ENCODE results near the gene SARS2. TPM values are rescaled to one million over a fixed set of nuclear protein-coding genes. Genes with fewer than 3 reads are reported as not detected.
"Not testable (repeated sequence)": the region's sequence is repeated elsewhere in the genome, so short reads cannot be mapped to it uniquely, and the experiment has no call there.

SARS2 gene
- polyA plus RNA-seq, 3 donors = 8.1 to 21.9 (median 8.3) TPM

GRCh38 chr19:38888876-38889275, 41.7 kb downstream of the SARS2 start:
- Mint-ChIP-seq H3K27me3 (ENCODE audit: low read depth in 3 of 3) (peaks cover 0 to 2% (median 0%) of the 10 kb centered on the region in 3 donors), H3K9me3 (peaks cover 0 to 2% (median 0%) of the 10 kb centered on the region in 7 donors), H3K27ac (peak overlapping the region in 2 of 7 donors; percentile 68 to 69), H3K4me3 (no peak overlapping the region), H3K36me3 (peaks cover 33 to 55% of the 10 kb centered on the region in 2 donors), H3K4me1 (no peaks in the 10 kb centered on the region)
- Histone ChIP-seq H2AFZ (ENCODE audit: insufficient read depth, low read depth, low read length, poor library complexity, severe bottlenecking) (no peak overlapping the region), H3K4me2 (replicated peaks; ENCODE audit: extremely low read depth, low read length, poor library complexity, severe bottlenecking) (no peak overlapping the region), H3K36me3 (replicated peaks in 1 of 2; ENCODE audit: control insufficient read depth in 1 of 2, insufficient read depth in 2 of 2, low read length in 2 of 2) (peaks cover 41 to 63% of the 10 kb centered on the region in 2 donors), H4K20me1 (ENCODE audit: insufficient read depth, low read length) (no peaks in the 10 kb centered on the region), H3K79me2 (ENCODE audit: insufficient read depth, low read length) (no peaks in the 10 kb centered on the region), H3K27me3 (ENCODE audit: control insufficient read depth in 2 of 2, insufficient read depth in 2 of 2, low read length in 2 of 2) (no peaks in the 10 kb centered on the region), H3K9ac (ENCODE audit: insufficient read depth, low read length, poor library complexity, severe bottlenecking) (no peak overlapping the region), H3K4me3 (replicated peaks in 1 of 3; ENCODE audit: low read depth in 2 of 3, low read length in 3 of 3) (no peak overlapping the region), H3K4me1 (ENCODE audit: control insufficient read depth in 1 of 2, insufficient read depth in 2 of 2, low read length in 2 of 2) (no peaks in the 10 kb centered on the region), H3K9me3 (replicated peaks in 1 of 2; ENCODE audit: control insufficient read depth in 1 of 2, insufficient read depth in 1 of 2, low read length in 2 of 2) (no peaks in the 10 kb centered on the region), H3K27ac (ENCODE audit: low read depth in 1 of 2, low read length in 2 of 2) (no peak overlapping the region)
- intact Hi-C loops (cut with micrococcal nuclease) = no loop called here
- TF ChIP-seq, protein P1, sequence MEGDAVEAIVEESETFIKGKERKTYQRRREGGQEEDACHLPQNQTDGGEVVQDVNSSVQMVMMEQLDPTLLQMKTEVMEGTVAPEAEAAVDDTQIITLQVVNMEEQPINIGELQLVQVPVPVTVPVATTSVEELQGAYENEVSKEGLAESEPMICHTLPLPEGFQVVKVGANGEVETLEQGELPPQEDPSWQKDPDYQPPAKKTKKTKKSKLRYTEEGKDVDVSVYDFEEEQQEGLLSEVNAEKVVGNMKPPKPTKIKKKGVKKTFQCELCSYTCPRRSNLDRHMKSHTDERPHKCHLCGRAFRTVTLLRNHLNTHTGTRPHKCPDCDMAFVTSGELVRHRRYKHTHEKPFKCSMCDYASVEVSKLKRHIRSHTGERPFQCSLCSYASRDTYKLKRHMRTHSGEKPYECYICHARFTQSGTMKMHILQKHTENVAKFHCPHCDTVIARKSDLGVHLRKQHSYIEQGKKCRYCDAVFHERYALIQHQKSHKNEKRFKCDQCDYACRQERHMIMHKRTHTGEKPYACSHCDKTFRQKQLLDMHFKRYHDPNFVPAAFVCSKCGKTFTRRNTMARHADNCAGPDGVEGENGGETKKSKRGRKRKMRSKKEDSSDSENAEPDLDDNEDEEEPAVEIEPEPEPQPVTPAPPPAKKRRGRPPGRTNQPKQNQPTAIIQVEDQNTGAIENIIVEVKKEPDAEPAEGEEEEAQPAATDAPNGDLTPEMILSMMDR (IDR thresholded peaks at IDR 0.05) = no peak
- WGBS (ENCODE audit: insufficient coverage) = 98% methylated on average over 17 of the region's 17 CpGs
- DNase-seq = no peak

GRCh38 chr19:38884691-38885090, 45.9 kb downstream of the SARS2 start:
- H3K27me3 ChIP-seq (ENCODE audit: control insufficient read depth in 2 of 2, insufficient read depth in 2 of 2, low read length in 2 of 2); H3K4me3 ChIP-seq (replicated peaks in 1 of 3; ENCODE audit: low read depth in 2 of 3, low read length in 3 of 3); H3K4me1 Mint-ChIP-seq; H2AFZ ChIP-seq (ENCODE audit: insufficient read depth, low read depth, low read length, poor library complexity, severe bottlenecking); H3K4me1 ChIP-seq (ENCODE audit: control insufficient read depth in 1 of 2, insufficient read depth in 2 of 2, low read length in 2 of 2); H3K9me3 Mint-ChIP-seq; intact Hi-C loops (cut with micrococcal nuclease); H3K4me3 Mint-ChIP-seq; H3K9ac ChIP-seq (ENCODE audit: insufficient read depth, low read length, poor library complexity, severe bottlenecking); H4K20me1 ChIP-seq (ENCODE audit: insufficient read depth, low read length); H3K27ac ChIP-seq (ENCODE audit: low read depth in 1 of 2, low read length in 2 of 2); H3K27me3 Mint-ChIP-seq (ENCODE audit: low read depth in 3 of 3); H3K9me3 ChIP-seq (replicated peaks in 1 of 2; ENCODE audit: control insufficient read depth in 1 of 2, insufficient read depth in 1 of 2, low read length in 2 of 2); H3K4me2 ChIP-seq (replicated peaks; ENCODE audit: extremely low read depth, low read length, poor library complexity, severe bottlenecking); H3K79me2 ChIP-seq (ENCODE audit: insufficient read depth, low read length); DNase-seq: not testable (repeated sequence)
- H3K27ac Mint-ChIP-seq = peak overlapping the region in 1 of 7 donors; percentile 49
- peaks cover 39 to 74% of the 10 kb centered on the region in 2 donors for H3K36me3 Mint-ChIP-seq
- WGBS (ENCODE audit: insufficient coverage) = no CpG with 5 or more reads among the region's 3 CpGs
- peaks cover 36 to 63% of the 10 kb centered on the region in 2 donors for H3K36me3 ChIP-seq (replicated peaks in 1 of 2; ENCODE audit: control insufficient read depth in 1 of 2, insufficient read depth in 2 of 2, low read length in 2 of 2)
